Esophagus squamous epithelium (tissue), 5 donors: ENCODE measurements around the gene DYRK1B. TPM values are rescaled to one million over a fixed set of nuclear protein-coding genes. Genes with fewer than 3 reads are reported as not detected.
A peak's percentile ranks its signal among the peaks of the same experiment; 100 is the strongest.
"Not testable (repeated sequence)": the region's sequence is repeated elsewhere in the genome, so short reads cannot be mapped to it uniquely, and the experiment has no call there.

Experiments
- DNase-seq: peaks from one replicate; lab custom pipeline; 2025; lab: John Stamatoyannopoulos, UW
- H3K27ac ChIP-seq, 4 donors: fragments of 200-600 bp; sonication (generic); one replicate each; pipeline ENCODE4 v1.5.1; 2016 to 2019; ENCODE audit warnings: mild to moderate bottlenecking in 1 of 4
- H3K27me3 ChIP-seq, 4 donors: fragments of 200-600 bp; sonication (generic); 1 replicate in 3 of 4; 2 replicates in 1 of 4; pipeline versions ENCODE4 v1.5.1 to v1.6.0; 2017 to 2021; ENCODE audit warnings: antibody characterized with exemption in 1 of 4
- H3K36me3 ChIP-seq, 3 donors: fragments of 200-600 bp; sonication (generic); one replicate each; pipeline ENCODE4 v1.5.1; 2016 to 2019
- H3K4me1 ChIP-seq, 3 donors: fragments of 200-600 bp; sonication (generic); one replicate each; pipeline ENCODE4 v1.5.1; 2017 to 2019
- H3K4me3 ChIP-seq, 4 donors: fragments of 200-600 bp; sonication (generic); 1 replicate in 3 of 4; 2 replicates in 1 of 4; pipeline ENCODE4 v1.5.1; 2016 to 2019; ENCODE audit warnings: mild to moderate bottlenecking in 2 of 4, moderate library complexity in 1 of 4
- H3K9me3 ChIP-seq, 3 donors: fragments of 200-600 bp; sonication (generic); one replicate each; pipeline ENCODE4 v1.5.1; 2016 to 2019
- CTCF ChIP-seq, 6 experiments: fragments of 450-650 bp in 4 of 6; fragments of 200-600 bp in 2 of 6; sonication (generic) in 2 of 6; IDR thresholded peaks; one replicate each; pipeline ENCODE4 v1.5.1; 2016 to 2019; ENCODE audit warnings: antibody characterized with exemption in 6 of 6, mild to moderate bottlenecking in 4 of 6, moderate library complexity in 4 of 6
- POLR2A ChIP-seq, 4 donors: fragments of 450-650 bp; IDR thresholded peaks; one replicate each; pipeline ENCODE4 v1.6.1; 2017; ENCODE audit warnings: antibody characterized with exemption in 4 of 4, mild to moderate bottlenecking in 4 of 4, moderate library complexity in 3 of 4
- WGBS, 2 donors: methylation state at CpG; one replicate each; pipeline ENCODE4 v1.1.5; 2018; 5-methylcytosine and 5-hydroxymethylcytosine counted together
- intact Hi-C: fragments of 100-400 bp; cut with DNase I; formaldehyde crosslinking; loops from one replicate; pipeline ENCODE4 v1.15.0; 2022
- total RNA-seq, 4 donors: library from RNA; depleted of rRNA; stranded (reverse); fragments of >200 nt; gene quantifications; one replicate each; pipeline ENCODE4 v1.1.0, GENCODE V29; 2016
- donor health status: DM: yes; HTN: yes; CAD: no.

The DYRK1B gene
- 10 to 100 TPM in 1 of 4 donors, 1 to 10 TPM in 3; 3.9 to 12.6 (median 6.3) TPM for total RNA-seq

DNA sequence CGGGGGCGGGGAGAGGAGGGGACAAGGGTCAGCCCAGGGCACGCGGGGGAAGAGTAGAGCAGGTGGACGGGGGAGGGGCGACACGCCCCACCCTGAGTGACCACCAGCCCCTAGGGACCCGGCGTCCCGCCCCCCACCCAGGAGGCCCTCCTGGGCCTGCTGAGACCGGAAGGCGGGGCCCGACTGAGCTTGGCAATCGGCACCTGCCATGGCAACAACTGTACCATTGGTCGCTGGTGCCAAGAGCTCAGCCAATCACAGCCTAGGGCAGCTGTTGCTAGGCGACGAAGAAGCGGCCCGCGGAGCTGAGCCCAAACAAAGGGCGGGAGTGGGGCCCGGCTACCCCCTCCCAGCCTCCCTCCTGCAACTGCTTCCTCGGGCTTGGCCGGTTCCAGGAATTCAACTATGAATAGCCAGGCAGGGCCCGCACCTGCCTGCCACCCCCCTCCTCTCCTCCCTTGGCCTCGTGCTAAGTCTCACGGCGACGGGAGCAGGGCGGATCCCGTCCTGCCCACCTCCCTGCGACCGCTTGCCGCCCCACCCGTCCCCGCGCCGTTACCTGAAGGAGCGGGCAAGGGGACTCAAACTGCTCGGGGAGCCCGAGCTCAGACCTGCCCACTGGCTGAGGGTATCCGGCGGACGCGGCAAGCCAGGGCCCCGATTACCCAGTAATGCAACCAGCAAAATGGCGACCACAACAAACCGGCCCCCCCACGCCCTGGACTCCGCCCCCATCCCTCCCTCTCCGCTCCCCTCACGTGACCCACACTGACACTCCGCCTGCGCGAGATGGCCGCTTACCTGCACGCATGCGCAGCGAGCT is at the start of gene DYRK1B:
TSS of gene DYRK1B (minus strand) at position 699 of the 823 bp plus-strand sequence. CDS start 2,295 bp downstream, outside the sequence.
- peaks cover 15 to 45% (median 16%) of the 10 kb centered on the region in 3 donors for H3K4me1 ChIP-seq
- peaks cover 26 to 79% (median 46%) of the 10 kb centered on the region in 3 donors for H3K36me3 ChIP-seq
- H3K4me3 ChIP-seq = peak within 1 kb of the TSS; percentile 84 to 100 (median 95)
- WGBS, 2 donors = 0% methylated on average over 1 to 8 of the region's 59 CpGs
- no peaks in the 10 kb centered on the region for H3K9me3 ChIP-seq
- no peak for TF ChIP-seq CTCF (IDR thresholded peaks at IDR 0.05)
- peak in 1 of 4 donors; percentile 21 for TF ChIP-seq POLR2A (IDR thresholded peaks at IDR 0.05)
- intact Hi-C loops = no loop called here
- DNase-seq = peak; percentile 89
- H3K27ac ChIP-seq = peak within 1 kb of the TSS; percentile 86 to 94 (median 91)
- no peaks in the 10 kb centered on the region for H3K27me3 ChIP-seq

DNA sequence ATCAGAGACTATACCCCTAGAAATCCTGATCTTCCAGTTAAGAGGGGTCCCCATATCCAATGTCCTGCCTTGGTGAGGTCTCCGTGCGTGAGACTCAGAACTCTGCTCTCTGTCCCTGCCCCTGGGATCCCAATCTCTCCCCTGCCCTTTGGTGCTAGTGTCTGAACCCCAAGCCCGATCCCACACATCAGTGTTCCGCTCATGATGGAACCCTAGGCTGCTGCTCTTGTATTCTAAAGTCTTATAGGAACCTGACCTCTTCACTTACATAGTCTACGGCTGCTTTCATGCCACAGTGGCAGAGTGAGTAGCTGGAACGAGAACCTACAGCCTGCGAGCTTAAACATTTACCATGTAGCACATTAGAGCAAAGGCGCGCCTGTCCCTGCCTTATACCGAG is 48.7 kb upstream of the DYRK1B start:
- H3K27ac ChIP-seq, H3K4me3 ChIP-seq, H3K36me3 ChIP-seq, H3K9me3 ChIP-seq, intact Hi-C loops, H3K27me3 ChIP-seq, H3K4me1 ChIP-seq, DNase-seq: not testable (repeated sequence)
- WGBS, 2 donors = 89 to 93% methylated on average over 5 to 7 of the region's 10 CpGs

DNA sequence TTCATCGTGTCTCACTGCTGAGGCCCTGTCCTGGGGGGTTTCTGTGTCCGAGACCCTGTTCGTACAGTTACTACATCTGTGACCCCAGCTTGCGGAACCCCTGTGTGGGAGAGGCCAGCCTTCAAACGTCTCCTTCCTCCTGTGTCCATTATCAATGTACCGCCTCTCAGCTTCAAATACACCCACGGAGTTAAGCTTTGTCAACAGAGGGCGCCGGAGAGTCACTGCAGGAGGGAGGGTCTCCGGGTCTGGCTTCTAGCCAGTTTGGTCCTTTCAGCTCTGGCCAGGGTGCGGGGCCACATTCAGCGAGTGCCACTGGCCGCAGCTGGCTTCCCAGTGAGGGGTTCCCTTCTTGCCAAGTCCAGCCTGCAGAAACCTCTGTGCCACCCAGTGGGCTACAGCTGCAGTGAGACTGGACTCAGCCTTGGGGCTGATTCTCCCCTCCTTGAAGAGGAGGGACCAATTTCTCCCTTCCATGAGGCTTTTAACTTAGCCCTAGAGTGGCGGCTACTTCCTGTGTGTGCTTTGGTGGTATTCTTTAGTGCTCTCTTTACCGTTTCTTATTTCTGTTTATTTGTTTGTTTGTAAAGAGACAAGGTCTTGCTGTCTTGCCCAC is 47.6 kb upstream of the DYRK1B start:
- H3K4me3 ChIP-seq, H3K9me3 ChIP-seq, H3K27me3 ChIP-seq, H3K4me1 ChIP-seq, H3K27ac ChIP-seq, DNase-seq, H3K36me3 ChIP-seq, intact Hi-C loops: not testable (repeated sequence)
- 33% methylated on average over 2 of the region's 15 CpGs; no CpG with 5 or more reads in 1 of the 2 donors for WGBS, 2 donors

GRCh38 chr19:39880241-39880640 is 46.3 kb upstream of the DYRK1B start:
- H3K9me3 ChIP-seq, H3K4me3 ChIP-seq, H3K36me3 ChIP-seq, intact Hi-C loops, DNase-seq, H3K27ac ChIP-seq, H3K4me1 ChIP-seq: not testable (repeated sequence)
- 66 to 94% methylated on average over 3 to 4 of the region's 5 CpGs for WGBS, 2 donors
- peaks cover 0 to 10% (median 0%) of the 10 kb centered on the region in 4 donors for H3K27me3 ChIP-seq

- not testable (repeated sequence) for H3K4me1 ChIP-seq, H3K36me3 ChIP-seq, H3K4me3 ChIP-seq, H3K9me3 ChIP-seq, H3K27ac ChIP-seq, DNase-seq
- H3K27me3 ChIP-seq = peaks cover 0 to 11% (median 0%) of the 10 kb centered on the region in 4 donors
- intact Hi-C loops = loop anchor here (2.0 kb wide), 1 partner anchor 13 kb away; no protein-coding TSS in a partner anchor
- 89 to 95% methylated on average over 4 to 6 of the region's 8 CpGs for WGBS, 2 donors
These were observed 45.8 kb upstream of the DYRK1B start for GRCh38 chr19:39879796-39880195.

- H3K36me3 ChIP-seq, H3K27ac ChIP-seq, H3K4me1 ChIP-seq, DNase-seq, H3K9me3 ChIP-seq, H3K4me3 ChIP-seq: not testable (repeated sequence)
- 77 to 79% methylated on average over 9 to 11 of the region's 11 CpGs for WGBS, 2 donors
- H3K27me3 ChIP-seq = peaks cover 0 to 11% (median 0%) of the 10 kb centered on the region in 4 donors
- intact Hi-C loops = loop anchor here (2.0 kb wide), 1 partner anchor 14 kb away; no protein-coding TSS in a partner anchor
These were observed 44.9 kb upstream of the DYRK1B start for GRCh38 chr19:39878866-39879265.

DNA sequence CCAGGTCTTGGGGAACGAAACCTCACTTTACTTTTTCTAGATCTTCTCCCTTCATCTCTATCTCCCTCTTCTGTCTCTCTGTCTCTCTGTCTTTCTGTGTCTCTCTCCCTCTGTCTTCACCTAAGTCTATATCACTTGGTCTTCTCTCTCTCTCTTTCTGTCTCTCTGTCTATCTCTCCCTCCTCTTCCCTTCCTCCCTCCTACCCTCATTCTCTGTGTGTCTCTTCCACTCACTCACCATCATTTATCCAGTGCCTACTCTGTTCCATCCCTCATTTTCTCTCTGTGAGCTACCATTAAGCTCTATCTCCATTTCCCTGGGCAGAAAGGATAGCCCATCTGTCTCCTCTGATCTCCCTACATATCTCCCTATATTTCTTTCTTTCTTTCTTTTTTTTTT is 44.4 kb upstream of the DYRK1B start:
- no peak for DNase-seq
- TF ChIP-seq POLR2A (IDR thresholded peaks at IDR 0.05) (no peak), CTCF (IDR thresholded peaks at IDR 0.05) (no peak)
- Histone ChIP-seq H3K27me3 (peaks cover 0 to 11% (median 0%) of the 10 kb centered on the region in 4 donors), H3K4me1 (no peaks in the 10 kb centered on the region), H3K9me3 (no peaks in the 10 kb centered on the region), H3K4me3 (no peak overlapping the region), H3K36me3 (no peaks in the 10 kb centered on the region), H3K27ac (no peak overlapping the region)
- intact Hi-C loops = loop anchor here (2.0 kb wide), 1 partner anchor 14 kb away; no protein-coding TSS in a partner anchor
- WGBS, 2 donors = 78 to 84% methylated on average over 1 of the region's 1 CpG

GRCh38 chr19:39877982-39878381 is 44.0 kb upstream of the DYRK1B start:
- H3K4me1 ChIP-seq, H3K4me3 ChIP-seq, DNase-seq, H3K27ac ChIP-seq, H3K9me3 ChIP-seq, H3K36me3 ChIP-seq: not testable (repeated sequence)
- intact Hi-C loops = loop anchor here (2.0 kb wide), 1 partner anchor 15 kb away; no protein-coding TSS in a partner anchor
- 83 to 100% methylated on average over 3 to 9 of the region's 17 CpGs for WGBS, 2 donors
- peaks cover 0 to 11% (median 0%) of the 10 kb centered on the region in 4 donors for H3K27me3 ChIP-seq

GRCh38 chr19:39877488-39877887 is 43.5 kb upstream of the DYRK1B start:
- H3K4me1 ChIP-seq, intact Hi-C loops, H3K27ac ChIP-seq, DNase-seq, H3K36me3 ChIP-seq, H3K4me3 ChIP-seq, H3K9me3 ChIP-seq: not testable (repeated sequence)
- peaks cover 0 to 11% (median 0%) of the 10 kb centered on the region in 4 donors for H3K27me3 ChIP-seq
- WGBS, 2 donors = 59 to 92% methylated on average over 10 of the region's 14 CpGs

GRCh38 chr19:39876486-39876885 is 42.5 kb upstream of the DYRK1B start:
- H3K36me3 ChIP-seq, H3K27ac ChIP-seq, H3K9me3 ChIP-seq, H3K4me1 ChIP-seq, DNase-seq, H3K4me3 ChIP-seq, intact Hi-C loops: not testable (repeated sequence)
- H3K27me3 ChIP-seq = peaks cover 0 to 11% (median 0%) of the 10 kb centered on the region in 4 donors
- WGBS, 2 donors = 80 to 100% methylated on average over 1 of the region's 11 CpGs
